Right lobe of liver (tissue), 4 donors: ENCODE measurements around the gene NKAIN2.

ENCODE experiments used
- CTCF ChIP-seq, 4 donors: fragments of 200-600 bp in 3 of 4; fragments of 450-650 bp in 1 of 4; IDR thresholded peaks; one replicate each; pipeline versions ENCODE4 v1.5.1 to v1.8.0; 2016 to 2022; ENCODE audit warnings: antibody characterized with exemption in 4 of 4, mild to moderate bottlenecking in 2 of 4
- POLR2A ChIP-seq: fragments of 450-650 bp; IDR thresholded peaks from one replicate; pipeline ENCODE4 v1.6.1; 2017; ENCODE audit warnings: antibody characterized with exemption, mild to moderate bottlenecking
- donor health status: DM: no; HTN: no; CAD: no.
- donor health status: DM: no; HTN: no; CAD: no.
- donor health status: DM: no; HTN: yes; CAD: no.

- TF ChIP-seq CTCF (IDR thresholded peaks at IDR 0.05) (no peak), POLR2A (no peak)
Measured at GRCh38 chr6:123994168-123994567, 190.5 kb downstream of the NKAIN2 start.
